Daoy (cell line): ENCODE results near the gene ARHGAP22. TPM values are rescaled to one million over a fixed set of nuclear protein-coding genes. Genes with fewer than 3 reads are reported as not detected.
A peak's percentile ranks its signal among the peaks of the same experiment; 100 is the strongest.
"Not testable (repeated sequence)": the region's sequence is repeated elsewhere in the genome, so short reads cannot be mapped to it uniquely, and the experiment has no call there.

Source experiments
- DNase-seq: peaks from one replicate; pipeline ENCODE4 v3.0.0-alpha.2; 2015; ENCODE audit warnings: low read depth
- total RNA-seq: library from RNA; depleted of rRNA; stranded (reverse); fragments of >200 nt; shearing (Covaris generic); gene quantifications from 2 replicates; pipeline ENCODE4 v1.2.3, GENCODE V29; 2014; rRNA removed

The ARHGAP22 gene, protein sequence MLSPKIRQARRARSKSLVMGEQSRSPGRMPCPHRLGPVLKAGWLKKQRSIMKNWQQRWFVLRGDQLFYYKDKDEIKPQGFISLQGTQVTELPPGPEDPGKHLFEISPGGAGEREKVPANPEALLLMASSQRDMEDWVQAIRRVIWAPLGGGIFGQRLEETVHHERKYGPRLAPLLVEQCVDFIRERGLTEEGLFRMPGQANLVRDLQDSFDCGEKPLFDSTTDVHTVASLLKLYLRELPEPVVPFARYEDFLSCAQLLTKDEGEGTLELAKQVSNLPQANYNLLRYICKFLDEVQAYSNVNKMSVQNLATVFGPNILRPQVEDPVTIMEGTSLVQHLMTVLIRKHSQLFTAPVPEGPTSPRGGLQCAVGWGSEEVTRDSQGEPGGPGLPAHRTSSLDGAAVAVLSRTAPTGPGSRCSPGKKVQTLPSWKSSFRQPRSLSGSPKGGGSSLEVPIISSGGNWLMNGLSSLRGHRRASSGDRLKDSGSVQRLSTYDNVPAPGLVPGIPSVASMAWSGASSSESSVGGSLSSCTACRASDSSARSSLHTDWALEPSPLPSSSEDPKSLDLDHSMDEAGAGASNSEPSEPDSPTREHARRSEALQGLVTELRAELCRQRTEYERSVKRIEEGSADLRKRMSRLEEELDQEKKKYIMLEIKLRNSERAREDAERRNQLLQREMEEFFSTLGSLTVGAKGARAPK
- 6.2 and 17.1 TPM in 2 replicates for total RNA-seq

DNA sequence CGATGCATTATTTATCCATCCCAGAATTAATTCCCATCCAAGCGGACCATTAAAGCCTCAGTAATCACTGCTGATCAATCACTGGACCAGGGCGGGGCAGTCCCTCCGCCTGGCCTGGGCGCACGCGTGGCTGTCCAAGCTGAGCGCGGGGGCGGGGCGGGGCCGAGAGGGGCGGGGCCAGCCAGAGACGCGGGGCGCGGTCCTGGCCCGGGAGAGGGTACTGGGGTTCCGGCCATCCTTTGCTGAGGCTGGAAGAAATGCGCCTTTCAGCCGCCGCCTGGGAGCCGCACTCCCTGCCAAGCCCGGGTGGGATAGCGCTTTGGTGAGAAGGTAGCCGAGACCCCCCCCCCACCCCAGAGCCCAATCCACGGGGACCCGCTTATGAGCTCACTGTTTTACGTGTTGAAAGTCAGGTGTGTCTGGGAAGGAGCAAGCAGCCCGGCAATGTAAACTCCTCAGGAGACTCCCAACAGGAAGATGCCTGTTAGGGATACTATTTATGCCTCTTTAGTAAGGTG, at the start of gene ARHGAP22:
Gene ARHGAP22, minus strand, starts transcription at position 83 of the 518 bp plus-strand sequence. CDS start 277 bp downstream, outside the sequence.
- DNase-seq, result peak; percentile 73

GRCh38 chr10:48653944-48654698, 49.2 kb upstream of the ARHGAP22 start:
- DNase-seq, result no peak

- DNase-seq, result no peak
Observed at GRCh38 chr10:48653347-48653746, 48.5 kb upstream of the ARHGAP22 start.

GRCh38 chr10:48652344-48652743, 47.5 kb upstream of the ARHGAP22 start:
- no peak for DNase-seq

GRCh38 chr10:48651839-48652238, 47.0 kb upstream of the ARHGAP22 start:
- DNase-seq, result no peak

DNA sequence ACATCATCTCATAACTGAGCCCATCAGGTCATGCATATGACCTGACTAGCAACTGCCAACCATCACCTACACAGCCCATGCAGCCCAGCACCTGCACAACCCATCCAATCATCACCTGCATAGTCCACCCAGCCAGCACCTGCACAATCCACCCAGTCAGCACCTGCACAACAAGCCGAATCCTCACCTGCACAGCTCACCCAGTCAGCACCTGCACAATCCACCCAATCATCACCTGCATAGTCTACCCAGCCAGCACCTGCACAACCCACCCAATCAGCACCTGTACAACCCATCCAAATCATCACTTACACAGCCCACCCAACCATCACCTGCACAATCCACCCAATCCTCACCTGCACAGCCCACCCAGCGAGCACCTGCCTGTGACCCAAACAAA, 46.4 kb upstream of the ARHGAP22 start:
- no peak for DNase-seq

- DNase-seq, result no peak
Observed at GRCh38 chr10:48649349-48649944, 44.6 kb upstream of the ARHGAP22 start.

DNA sequence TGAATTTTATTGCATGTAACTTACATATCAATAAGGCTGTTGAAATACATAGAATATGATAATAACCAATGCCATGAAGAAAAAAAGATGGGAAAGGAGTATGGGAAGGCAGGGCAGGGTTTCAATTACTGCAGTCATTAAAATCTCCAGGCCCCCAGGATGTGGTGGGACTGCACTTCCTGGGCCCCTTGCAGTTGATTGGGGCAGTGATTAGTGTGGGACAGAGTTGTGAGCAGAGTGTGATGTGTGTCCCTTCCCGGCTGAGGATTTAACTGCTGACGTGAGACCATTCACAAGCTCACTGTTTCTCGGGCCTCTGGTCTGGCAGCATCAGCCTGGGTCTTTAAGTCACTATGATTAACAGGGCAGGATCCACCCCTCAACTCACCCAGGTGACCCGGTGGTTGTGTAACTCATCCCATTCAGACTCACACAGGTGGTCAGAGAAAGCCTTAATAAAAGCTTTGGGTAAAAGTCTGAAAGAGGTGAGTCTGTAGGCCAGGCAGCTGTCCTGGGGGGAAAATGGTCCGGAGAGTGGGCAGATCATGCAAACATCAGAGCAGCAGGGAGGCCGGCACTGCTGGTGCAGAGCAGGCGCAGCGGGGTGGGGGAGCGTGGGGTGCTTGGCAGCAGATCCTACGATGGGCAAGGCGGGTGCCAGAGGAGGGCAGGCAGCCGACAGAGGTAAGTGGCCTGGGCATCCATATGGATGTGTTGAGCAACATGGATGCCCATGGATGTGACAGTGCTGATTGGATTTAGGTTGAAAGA, 43.5 kb upstream of the ARHGAP22 start:
- DNase-seq, result no peak

- DNase-seq, result not testable (repeated sequence)
Observed at GRCh38 chr10:48647073-48647472, 42.2 kb upstream of the ARHGAP22 start.

GRCh38 chr10:48645600-48645999, 40.7 kb upstream of the ARHGAP22 start:
- DNase-seq, result no peak

GRCh38 chr10:48641099-48641690, 36.3 kb upstream of the ARHGAP22 start:
- not testable (repeated sequence) for DNase-seq

DNA sequence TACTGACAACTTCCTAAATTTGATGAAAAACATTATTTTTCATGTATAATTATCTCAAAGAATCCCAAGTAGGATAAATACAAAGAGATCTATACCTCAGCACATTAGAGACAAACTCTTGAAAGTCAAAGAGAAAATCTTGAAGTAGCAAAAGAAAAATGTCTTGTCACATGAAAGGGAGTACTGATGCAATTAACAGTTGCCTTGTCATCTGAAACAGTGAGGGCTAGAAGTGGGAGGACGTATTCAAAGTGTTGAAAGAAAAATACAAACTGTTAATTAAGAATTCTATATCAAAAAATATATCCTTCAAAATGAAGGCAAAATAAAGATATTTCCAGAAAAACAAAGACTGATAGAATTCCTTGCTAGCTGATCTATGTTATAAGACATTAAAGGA, 35.5 kb upstream of the ARHGAP22 start:
- DNase-seq, result no peak

- no peak for DNase-seq
Observed at GRCh38 chr10:48639632-48640031, 34.8 kb upstream of the ARHGAP22 start.

GRCh38 chr10:48638739-48639527, 34.1 kb upstream of the ARHGAP22 start:
- no peak for DNase-seq

DNA sequence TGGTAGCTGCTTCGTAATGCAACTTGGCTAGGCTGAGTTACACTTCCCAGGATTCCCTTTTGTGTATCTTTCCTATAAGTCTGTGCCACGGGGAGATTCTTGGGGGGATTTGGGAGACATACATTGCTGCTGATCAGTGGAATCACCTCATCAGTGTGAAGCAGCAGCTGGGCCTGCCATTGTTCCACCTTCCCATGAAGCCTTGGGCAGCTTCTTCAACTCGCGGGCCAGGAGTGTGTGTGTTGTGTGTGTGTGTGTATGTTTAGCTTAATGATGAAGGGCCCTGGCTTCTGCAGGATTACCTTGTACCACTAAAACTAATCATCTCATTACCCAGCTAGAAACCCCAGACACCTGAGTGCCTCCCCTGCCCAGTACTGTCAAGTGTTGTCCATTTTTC, 33.3 kb upstream of the ARHGAP22 start:
- DNase-seq, result no peak

GRCh38 chr10:48636901-48637300, 32.0 kb upstream of the ARHGAP22 start:
- no peak for DNase-seq

DNA sequence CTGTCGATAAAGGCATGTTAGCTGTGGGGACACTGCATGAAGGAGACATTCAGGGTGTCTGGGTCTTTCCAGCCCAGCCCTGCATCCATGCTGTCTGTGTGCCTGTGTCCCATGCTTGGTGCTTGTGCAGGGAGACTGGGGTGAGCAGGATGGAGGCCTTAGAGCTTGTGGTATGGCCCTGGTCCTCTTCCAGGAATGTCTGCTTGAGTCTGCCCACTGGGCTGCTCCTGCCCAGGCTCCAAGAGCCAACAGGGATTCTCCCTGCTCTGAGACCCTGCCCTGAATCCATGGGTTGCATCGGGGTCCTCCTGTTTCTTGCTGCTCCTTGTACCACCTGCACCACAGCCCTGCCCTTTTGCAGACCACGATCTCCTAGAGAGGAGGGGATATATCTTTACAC, 31.4 kb upstream of the ARHGAP22 start:
- DNase-seq, result no peak

DNA sequence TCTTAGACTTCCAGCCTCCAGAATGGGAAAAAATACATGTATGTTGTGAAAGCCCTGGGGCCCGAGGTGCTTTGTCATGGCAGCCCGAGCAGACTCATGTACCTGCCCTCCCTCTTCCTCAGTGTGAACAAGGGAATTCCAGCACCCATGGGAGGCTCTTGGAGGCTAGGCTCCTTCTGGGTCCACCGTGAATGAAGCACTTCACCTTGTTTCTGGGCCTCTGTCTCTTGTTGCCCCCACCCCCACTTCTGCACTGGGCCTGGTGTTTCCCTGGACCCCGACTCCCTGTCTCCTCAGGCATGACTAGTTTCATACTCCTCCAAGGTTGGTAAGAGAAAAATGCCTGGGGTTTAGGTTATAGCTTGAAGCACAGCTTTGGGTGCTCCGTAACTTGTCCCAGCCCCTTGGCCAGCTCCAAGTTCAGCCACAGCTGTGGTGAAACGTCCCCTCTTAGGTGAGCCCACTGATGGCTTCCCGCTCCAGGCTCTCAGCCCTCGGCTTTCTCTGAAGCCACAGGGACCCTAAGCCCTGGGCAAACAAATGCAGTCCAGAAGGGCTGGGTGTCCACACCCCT, 30.2 kb upstream of the ARHGAP22 start:
- no peak for DNase-seq
